CD4-positive, CD25-positive, alpha-beta regulatory T cell (primary cell): Measurements from ENCODE around the gene AJAP1. TPM values are rescaled to one million over a fixed set of nuclear protein-coding genes. Genes with fewer than 3 reads are reported as not detected.

Experiments used
- ATAC-seq, 2 donors: fragments of 150-1000 bp; cut with Tn5 transposase; one replicate each; pipeline ENCODE4 v1.10.0; 2021; ENCODE audit warnings: low read depth in 2 of 2, moderate number of reproducible peaks in 2 of 2, moderate library complexity in 1 of 2
- DNase-seq, 3 donors: peaks; one replicate each; pipeline versions ENCODE4 v3.0.0 to v3.0.0-alpha.2; 2012 to 2022; ENCODE audit warnings: mixed read lengths in 1 of 3
- H3K27ac ChIP-seq: one replicate; pipeline ENCODE4 v1.7.0; 2013; ENCODE audit warnings: mild to moderate bottlenecking, low read length; ENCODE audit not compliant: insufficient read depth, poor library complexity, severe bottlenecking
- H3K27me3 ChIP-seq: one replicate; pipeline ENCODE4 v1.7.0; 2013; ENCODE audit warnings: low read length; ENCODE audit not compliant: control insufficient read depth, insufficient read depth
- H3K36me3 ChIP-seq: one replicate; pipeline ENCODE4 v1.7.0; 2013; ENCODE audit warnings: mild to moderate bottlenecking, low read length, moderate library complexity; ENCODE audit not compliant: control insufficient read depth, insufficient read depth
- H3K4me1 ChIP-seq: 2 replicates; pipeline ENCODE4 v1.7.0; 2013; ENCODE audit warnings: mild to moderate bottlenecking, low read length; ENCODE audit not compliant: insufficient read depth, control insufficient read depth, poor library complexity, severe bottlenecking
- H3K4me3 ChIP-seq: one replicate; pipeline ENCODE4 v1.7.0; 2013; ENCODE audit warnings: low read depth, mild to moderate bottlenecking, low read length, moderate library complexity
- H3K9me3 ChIP-seq, 2 experiments: 1 replicate in 1 of 2; 2 replicates in 1 of 2; pipeline ENCODE4 v1.7.0; 2013; ENCODE audit warnings: low read length in 2 of 2, mild to moderate bottlenecking in 1 of 2, moderate library complexity in 1 of 2; ENCODE audit not compliant: control insufficient read depth in 2 of 2
- H3K27ac Mint-ChIP-seq, 3 donors: one replicate each; pipeline ENCODE4 v1.8.0; 2020 to 2022; ENCODE audit warnings: mild to moderate bottlenecking in 3 of 3, mixed read lengths in 3 of 3, moderate library complexity in 2 of 3
- H3K27me3 Mint-ChIP-seq: one replicate; pipeline ENCODE4 v1.8.0; 2022; ENCODE audit warnings: mild to moderate bottlenecking, mixed read lengths
- H3K36me3 Mint-ChIP-seq: one replicate; pipeline ENCODE4 v1.8.0; 2020; ENCODE audit warnings: mixed read lengths
- H3K4me1 Mint-ChIP-seq, 4 donors: one replicate each; pipeline ENCODE4 v1.8.0; 2020 to 2022; ENCODE audit warnings: mixed read lengths in 4 of 4, mild to moderate bottlenecking in 1 of 4
- H3K4me3 Mint-ChIP-seq, 4 donors: one replicate each; pipeline ENCODE4 v1.8.0; 2020 to 2022; ENCODE audit warnings: mild to moderate bottlenecking in 4 of 4, mixed read lengths in 4 of 4, moderate library complexity in 3 of 4
- H3K9me3 Mint-ChIP-seq, 7 donors: one replicate each; pipeline ENCODE4 v1.8.0; 2020 to 2022; ENCODE audit warnings: mixed read lengths in 7 of 7, mild to moderate bottlenecking in 3 of 7, moderate library complexity in 2 of 7
- polyA plus RNA-seq, 4 donors: library from polyadenylated mRNA; unstranded; fragments of 300-500 nt; fragmentation: Illumina TruSeq; gene quantifications; one replicate each; pipeline ENCODE4 v1.2.3, GENCODE V29; 2021
- total RNA-seq: library from RNA; stranded (reverse); gene quantifications from one replicate; pipeline ENCODE4 v1.2.3, GENCODE V29; 2022

The AJAP1 gene
- total and polyA plus RNA-seq, 5 donors from 2014 or later, result 0.10 to 0.41 (median 0.37) TPM; not detected in 2

- Histone ChIP-seq H3K9me3 (no peaks in the 10 kb centered on the region), H3K27me3 (no peaks in the 10 kb centered on the region), H3K4me3 (no peak overlapping the region), H3K4me1 (no peaks in the 10 kb centered on the region), H3K27ac (no peak overlapping the region), H3K36me3 (no peaks in the 10 kb centered on the region)
- no peaks in the 10 kb centered on the region for H3K27me3 Mint-ChIP-seq
- ATAC-seq, result no peak
- no peaks in the 10 kb centered on the region for H3K9me3 Mint-ChIP-seq
- no peak for DNase-seq
- H3K27ac Mint-ChIP-seq, result no peak overlapping the region
- H3K4me3 Mint-ChIP-seq, result no peak overlapping the region
- no peaks in the 10 kb centered on the region for H3K4me1 Mint-ChIP-seq
- H3K36me3 Mint-ChIP-seq, result no peaks in the 10 kb centered on the region
Observed at GRCh38 chr1:4772294-4773010, 118.0 kb downstream of the AJAP1 start.

- no peaks in the 10 kb centered on the region for H3K4me1 Mint-ChIP-seq
- Histone ChIP-seq H3K9me3 (no peaks in the 10 kb centered on the region), H3K4me1 (no peaks in the 10 kb centered on the region), H3K27me3 (no peaks in the 10 kb centered on the region), H3K36me3 (no peaks in the 10 kb centered on the region), H3K27ac (no peak overlapping the region), H3K4me3 (no peak overlapping the region)
- no peak overlapping the region for H3K4me3 Mint-ChIP-seq
- no peak overlapping the region for H3K27ac Mint-ChIP-seq
- no peaks in the 10 kb centered on the region for H3K9me3 Mint-ChIP-seq
- no peak for ATAC-seq
- H3K27me3 Mint-ChIP-seq, result no peaks in the 10 kb centered on the region
- no peak for DNase-seq
- H3K36me3 Mint-ChIP-seq, result no peaks in the 10 kb centered on the region
Observed at GRCh38 chr1:4773226-4773625, 118.8 kb downstream of the AJAP1 start.

GRCh38 chr1:4775506-4775905 lies 121.1 kb downstream of the AJAP1 start:
- Mint-ChIP-seq H3K27ac (no peak overlapping the region), H3K27me3 (no peaks in the 10 kb centered on the region), H3K4me1 (no peaks in the 10 kb centered on the region), H3K9me3 (peaks cover 0 to 2% (median 0%) of the 10 kb centered on the region in 7 donors), H3K36me3 (no peaks in the 10 kb centered on the region), H3K4me3 (no peak overlapping the region)
- Histone ChIP-seq H3K9me3 (no peaks in the 10 kb centered on the region), H3K27me3 (no peaks in the 10 kb centered on the region), H3K4me1 (no peaks in the 10 kb centered on the region), H3K27ac (no peak overlapping the region), H3K36me3 (no peaks in the 10 kb centered on the region), H3K4me3 (no peak overlapping the region)
- DNase-seq (no peak), ATAC-seq (no peak)

- no peaks in the 10 kb centered on the region for H3K9me3 ChIP-seq
- ATAC-seq (no peak), DNase-seq (no peak)
Observed at GRCh38 chr1:4778056-4778455, 123.6 kb downstream of the AJAP1 start.

GRCh38 chr1:4781646-4782045 lies 127.2 kb downstream of the AJAP1 start:
- no peak for ATAC-seq
- Histone ChIP-seq H3K27ac (no peak overlapping the region), H3K9me3 (no peaks in the 10 kb centered on the region), H3K27me3 (no peaks in the 10 kb centered on the region), H3K36me3 (no peaks in the 10 kb centered on the region), H3K4me1 (no peaks in the 10 kb centered on the region), H3K4me3 (no peak overlapping the region)
- Mint-ChIP-seq H3K9me3 (peaks cover 0 to 2% (median 0%) of the 10 kb centered on the region in 7 donors), H3K4me3 (no peak overlapping the region), H3K36me3 (no peaks in the 10 kb centered on the region), H3K4me1 (no peaks in the 10 kb centered on the region), H3K27ac (no peak overlapping the region), H3K27me3 (no peaks in the 10 kb centered on the region)
- DNase-seq, result no peak

More at GRCh38 chr1:4778056-4778455, 123.6 kb downstream of the AJAP1 start:
- H3K9me3 Mint-ChIP-seq, result peaks cover 0 to 2% (median 0%) of the 10 kb centered on the region in 7 donors
- H3K36me3 Mint-ChIP-seq, result no peaks in the 10 kb centered on the region
- H3K4me1 Mint-ChIP-seq, result no peaks in the 10 kb centered on the region
- no peaks in the 10 kb centered on the region for H3K27me3 Mint-ChIP-seq
- H3K27ac Mint-ChIP-seq, result no peak overlapping the region
- no peaks in the 10 kb centered on the region for H3K36me3 ChIP-seq
- H3K4me1 ChIP-seq, result no peaks in the 10 kb centered on the region
- no peak overlapping the region for H3K4me3 Mint-ChIP-seq
- no peak overlapping the region for H3K4me3 ChIP-seq
- no peaks in the 10 kb centered on the region for H3K27me3 ChIP-seq
- H3K27ac ChIP-seq, result no peak overlapping the region

GRCh38 chr1:4784761-4785160 lies 130.4 kb downstream of the AJAP1 start:
- no peak overlapping the region for H3K4me3 Mint-ChIP-seq
- peaks cover 0 to 2% (median 0%) of the 10 kb centered on the region in 7 donors for H3K9me3 Mint-ChIP-seq
- no peaks in the 10 kb centered on the region for H3K27me3 Mint-ChIP-seq
- no peaks in the 10 kb centered on the region for H3K9me3 ChIP-seq
- no peak overlapping the region for H3K27ac ChIP-seq
- DNase-seq (no peak), ATAC-seq (no peak)
- no peaks in the 10 kb centered on the region for H3K36me3 ChIP-seq
- no peaks in the 10 kb centered on the region for H3K27me3 ChIP-seq
- no peaks in the 10 kb centered on the region for H3K4me1 ChIP-seq
- H3K27ac Mint-ChIP-seq, result no peak overlapping the region
- H3K4me1 Mint-ChIP-seq, result no peaks in the 10 kb centered on the region
- H3K4me3 ChIP-seq, result no peak overlapping the region
- no peaks in the 10 kb centered on the region for H3K36me3 Mint-ChIP-seq

- Mint-ChIP-seq H3K4me3 (no peak overlapping the region), H3K4me1 (no peaks in the 10 kb centered on the region), H3K36me3 (no peaks in the 10 kb centered on the region), H3K9me3 (peaks cover 0 to 2% (median 0%) of the 10 kb centered on the region in 7 donors), H3K27me3 (no peaks in the 10 kb centered on the region), H3K27ac (no peak overlapping the region)
- H3K4me1 ChIP-seq, result no peaks in the 10 kb centered on the region
- ATAC-seq (no peak), DNase-seq (no peak)
- H3K4me3 ChIP-seq, result no peak overlapping the region
- no peaks in the 10 kb centered on the region for H3K27me3 ChIP-seq
- no peak overlapping the region for H3K27ac ChIP-seq
- H3K36me3 ChIP-seq, result no peaks in the 10 kb centered on the region
- no peaks in the 10 kb centered on the region for H3K9me3 ChIP-seq
Observed at GRCh38 chr1:4786055-4786454, 131.6 kb downstream of the AJAP1 start.

- DNase-seq, result no peak
- Mint-ChIP-seq H3K36me3 (no peaks in the 10 kb centered on the region), H3K9me3 (peaks cover 0 to 2% (median 0%) of the 10 kb centered on the region in 7 donors), H3K27me3 (no peaks in the 10 kb centered on the region), H3K4me3 (no peak overlapping the region), H3K4me1 (no peaks in the 10 kb centered on the region), H3K27ac (no peak overlapping the region)
- Histone ChIP-seq H3K9me3 (no peaks in the 10 kb centered on the region), H3K4me1 (no peaks in the 10 kb centered on the region), H3K4me3 (no peak overlapping the region), H3K36me3 (no peaks in the 10 kb centered on the region), H3K27me3 (no peaks in the 10 kb centered on the region), H3K27ac (no peak overlapping the region)
- ATAC-seq, result no peak
Observed at GRCh38 chr1:4787551-4787950, 133.1 kb downstream of the AJAP1 start.
